Adrenal gland (tissue), 5 donors: Measurements from ENCODE around the gene RTF1.

ENCODE experiments used
- CTCF ChIP-seq, 6 experiments: fragments of 450-650 bp in 4 of 6; fragments of 200-600 bp in 2 of 6; sonication (generic) in 1 of 6; IDR thresholded peaks; 1 replicate in 5 of 6; 2 replicates in 1 of 6; pipeline versions ENCODE4 v1.5.1 to v1.8.0; 2016 to 2021; ENCODE audit warnings: antibody characterized with exemption in 6 of 6, mild to moderate bottlenecking in 2 of 6, moderate library complexity in 1 of 6
- POLR2A ChIP-seq, 2 donors: fragments of 450-650 bp; IDR thresholded peaks; one replicate each; pipeline ENCODE4 v1.6.1; 2017; ENCODE audit warnings: antibody characterized with exemption in 2 of 2, mild to moderate bottlenecking in 2 of 2, moderate library complexity in 1 of 2
- donor health status: DM: no; HTN: no; CAD: no.

- no peak for TF ChIP-seq POLR2A (IDR thresholded peaks at IDR 0.05)
- TF ChIP-seq CTCF (IDR thresholded peaks at IDR 0.05): no peak
Measured at GRCh38 chr15:41474941-41475340, 58.0 kb downstream of the RTF1 start.
